B cell (primary cell): ENCODE data around the gene MAGOHB. TPM values are rescaled to one million over a fixed set of nuclear protein-coding genes. Genes with fewer than 3 reads are reported as not detected.
"Not testable (repeated sequence)": the region's sequence is repeated elsewhere in the genome, so short reads cannot be mapped to it uniquely, and the experiment has no call there.

Experiments
- ATAC-seq: fragments of 200-7000 bp; cut with Tn5 transposase; one replicate; pipeline ENCODE4 v1.10.0; 2021; ENCODE audit warnings: low read depth, mild to moderate bottlenecking, moderate number of reproducible peaks, moderate library complexity
- CTCF ChIA-PET: fragments of 350-600 bp; sonication (Branson Sonifier 250); formaldehyde crosslinking; loops from one replicate; lab custom pipeline; 2021; ENCODE audit warnings: antibody characterized with exemption, inconsistent platforms; lab: Charles Lee
- POLR2A ChIA-PET: fragments of 350-600 bp; sonication (Branson Sonifier 250); formaldehyde crosslinking; loops from one replicate; lab custom pipeline; 2021; ENCODE audit warnings: antibody characterized with exemption; lab: Charles Lee
- DNase-seq: peaks from one replicate; pipeline ENCODE4 v3.0.0; 2013
- H2AFZ ChIP-seq: 2 replicates; pipeline ENCODE4 v1.6.1; 2012; ENCODE audit warnings: mild to moderate bottlenecking, low read depth, low read length; ENCODE audit not compliant: insufficient read depth, poor library complexity, severe bottlenecking
- H3K27ac ChIP-seq, 2 donors: 1 replicate in 1 of 2; 2 replicates in 1 of 2; pipeline ENCODE4 v1.5.1; 2012 to 2013; ENCODE audit warnings: low read length in 2 of 2, mild to moderate bottlenecking in 2 of 2, moderate library complexity in 1 of 2
- H3K27me3 ChIP-seq, 4 experiments: fragments of 200-600 bp in 1 of 4; sonication (generic) in 1 of 4; replicated peaks in 1 of 4; 1 replicate in 2 of 4; 2 replicates in 2 of 4; pipeline versions ENCODE4 v1.6.1 to v1.7.0; 2013 to 2016; ENCODE audit warnings: low read length in 3 of 4, mild to moderate bottlenecking in 2 of 4, mixed read lengths in 1 of 4, moderate library complexity in 1 of 4; ENCODE audit not compliant: insufficient read depth in 4 of 4, control insufficient read depth in 3 of 4; ENCODE audit errors: control extremely low read depth in 1 of 4
- H3K36me3 ChIP-seq, 2 experiments: replicated peaks in 1 of 2; 1 replicate in 1 of 2; 2 replicates in 1 of 2; pipeline versions ENCODE4 v1.6.1 to v1.7.1; 2013; ENCODE audit warnings: low read length in 1 of 2; ENCODE audit not compliant: insufficient read depth in 2 of 2, control insufficient read depth in 1 of 2; ENCODE audit errors: control extremely low read depth in 1 of 2, extremely low read depth in 1 of 2
- H3K4me1 ChIP-seq, 2 donors: fragments of 200-600 bp in 1 of 2; sonication (generic) in 1 of 2; 1 replicate in 1 of 2; 2 replicates in 1 of 2; pipeline versions ENCODE4 v1.5.1 to v1.6.1; 2013 to 2017; ENCODE audit warnings: low read length in 2 of 2; ENCODE audit not compliant: control insufficient read depth in 2 of 2, insufficient read depth in 2 of 2
- H3K4me2 ChIP-seq: replicated peaks from 2 replicates; pipeline ENCODE3; 2012; ENCODE audit warnings: mild to moderate bottlenecking, low read depth, low read length; ENCODE audit not compliant: poor library complexity, severe bottlenecking
- H3K4me3 ChIP-seq, 5 experiments: fragments of 200-600 bp in 1 of 5; sonication (generic) in 1 of 5; 1 replicate in 3 of 5; 2 replicates in 2 of 5; pipeline versions ENCODE4 v1.5.1 to v1.7.0; 2011 to 2016; ENCODE audit warnings: low read length in 4 of 5, mild to moderate bottlenecking in 4 of 5, low read depth in 2 of 5, control low read depth in 1 of 5, moderate library complexity in 1 of 5; ENCODE audit not compliant: insufficient read depth in 1 of 5; ENCODE audit errors: control extremely low read depth in 1 of 5, extremely low read depth in 1 of 5
- H3K79me2 ChIP-seq: fragments of 200-600 bp; sonication (generic); one replicate; pipeline ENCODE4 v1.6.0; 2016; ENCODE audit warnings: low read length; ENCODE audit not compliant: control insufficient read depth, insufficient read depth
- H3K9ac ChIP-seq: fragments of 200-600 bp; sonication (generic); 2 replicates; pipeline ENCODE4 v1.6.1; 2017; ENCODE audit warnings: mild to moderate bottlenecking, low read length, moderate library complexity
- H3K9me3 ChIP-seq, 3 donors: one replicate each; pipeline versions ENCODE4 v1.6.1 to v1.7.1; 2013; ENCODE audit warnings: low read length in 2 of 3; ENCODE audit not compliant: control insufficient read depth in 2 of 3, insufficient read depth in 1 of 3; ENCODE audit errors: control extremely low read depth in 1 of 3
- H4K20me1 ChIP-seq: 2 replicates; pipeline ENCODE4 v1.6.0; 2012; ENCODE audit warnings: mild to moderate bottlenecking, low read length; ENCODE audit not compliant: insufficient read depth, control insufficient read depth, poor library complexity, severe bottlenecking
- H3K27ac Mint-ChIP-seq: one replicate; pipeline ENCODE4 v1.8.0; 2021; ENCODE audit warnings: mixed read lengths
- H3K27me3 Mint-ChIP-seq: one replicate; pipeline ENCODE4 v1.8.0; 2021; ENCODE audit warnings: mixed read lengths
- H3K4me1 Mint-ChIP-seq: one replicate; pipeline ENCODE4 v1.8.0; 2021; ENCODE audit warnings: mixed read lengths
- H3K4me3 Mint-ChIP-seq: one replicate; pipeline ENCODE4 v1.8.0; 2021; ENCODE audit warnings: mixed read lengths
- H3K9me3 Mint-ChIP-seq: one replicate; pipeline ENCODE4 v1.8.0; 2022; ENCODE audit warnings: mixed read lengths; ENCODE audit not compliant: insufficient read depth
- CTCF ChIP-seq: fragments of 200-600 bp; IDR thresholded peaks from one replicate; pipeline ENCODE4 v1.8.0; 2022; ENCODE audit warnings: antibody characterized with exemption, mild to moderate bottlenecking
- EZH2 ChIP-seq: IDR thresholded peaks from 2 replicates; pipeline ENCODE4 v1.6.1; 2012; ENCODE audit warnings: borderline replicate concordance, low read depth, mild to moderate bottlenecking, moderate library complexity, low read length; ENCODE audit not compliant: insufficient read depth, poor library complexity, severe bottlenecking
- WGBS: methylation state at CpG from one replicate; pipeline ENCODE4 v1.1.5; 2013; ENCODE audit warnings: missing lambda C conversion rate; ENCODE audit not compliant: insufficient coverage; 5-methylcytosine and 5-hydroxymethylcytosine counted together
- intact Hi-C: fragments of 100-400 bp; cut with micrococcal nuclease; formaldehyde crosslinking; loops from one replicate; pipeline ENCODE4 v1.10.0; 2022
- polyA plus RNA-seq: library from polyadenylated mRNA; depleted of rRNA; stranded (reverse); fragments of >200 nt; gene quantifications from 2 replicates; pipeline ENCODE4 v1.2.3, GENCODE V29; 2012
- total RNA-seq, 2 donors: library from RNA; stranded (reverse); fragments of 120-200 nt in 1 of 2; gene quantifications; 1 replicate in 1 of 2; 2 replicates in 1 of 2; pipeline versions ENCODE4 v1.2.3 to v1.2.4, GENCODE V29; 2013 to 2022

Gene MAGOHB
- total and polyA plus RNA-seq, 2 donors (not counting 1 experiment from before 2014, with no cell fraction given) = 8.1 to 19.1 TPM

- TF ChIP-seq CTCF = no peak
- no peak for TF ChIP-seq EZH2
These were observed 40.6 kb upstream of the MAGOHB start for GRCh38 chr12:10654003-10654402.

DNA sequence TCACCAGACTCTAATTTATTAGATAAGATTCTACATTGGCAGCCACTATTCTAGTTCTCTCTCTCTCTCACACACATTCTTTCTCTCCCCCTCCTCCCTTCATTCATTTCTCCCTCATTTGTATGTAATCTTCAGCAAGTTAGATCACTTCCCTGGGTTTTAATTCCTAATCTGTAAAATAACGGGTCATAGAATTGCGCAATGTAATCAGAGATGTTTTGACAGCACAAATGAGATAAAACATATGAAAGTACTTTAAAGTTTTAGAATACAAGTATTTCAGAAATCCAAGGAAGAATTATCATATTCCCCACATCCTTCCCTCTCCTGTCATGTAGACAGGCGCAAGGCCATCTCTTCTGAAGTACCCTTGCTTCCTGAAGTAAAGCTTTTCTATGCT is 38.8 kb upstream of the MAGOHB start:
- Histone ChIP-seq H3K4me2 (no peak overlapping the region), H3K27ac (no peak overlapping the region), H3K9ac (no peak overlapping the region), H4K20me1 (no peaks in the 10 kb centered on the region), H3K79me2 (no peaks in the 10 kb centered on the region), H3K4me1 (no peaks in the 10 kb centered on the region), H3K27me3 (no peaks in the 10 kb centered on the region), H2AFZ (no peak overlapping the region), H3K36me3 (no peaks in the 10 kb centered on the region), H3K4me3 (no peak overlapping the region), H3K9me3 (peaks cover 0 to 3% (median under 1%) of the 10 kb centered on the region in 3 donors)
- Mint-ChIP-seq H3K27ac (no peak overlapping the region), H3K9me3 (peaks cover 7% of the 10 kb centered on the region), H3K4me1 (no peaks in the 10 kb centered on the region), H3K4me3 (no peak overlapping the region), H3K27me3 (peaks cover 8% of the 10 kb centered on the region)
- POLR2A ChIA-PET = no interaction called here
- intact Hi-C loops = no loop called here
- DNase-seq = no peak
- 100% methylated on average over 1 of the region's 3 CpGs for WGBS
- ATAC-seq = no peak
- CTCF ChIA-PET = no interaction called here
- TF ChIP-seq EZH2 (no peak), CTCF (no peak)

More at GRCh38 chr12:10654003-10654402, 40.6 kb upstream of the MAGOHB start:
- H3K27me3 ChIP-seq = no peaks in the 10 kb centered on the region
- H3K4me3 Mint-ChIP-seq = no peak overlapping the region
- no peaks in the 10 kb centered on the region for H3K4me1 ChIP-seq
- intact Hi-C loops = no loop called here
- no peak overlapping the region for H3K9ac ChIP-seq
- ChIA-PET POLR2A (no interaction called here), CTCF (no interaction called here)
- no peaks in the 10 kb centered on the region for H3K36me3 ChIP-seq
- H3K27me3 Mint-ChIP-seq = peaks cover 5% of the 10 kb centered on the region
- H3K4me1 Mint-ChIP-seq = no peaks in the 10 kb centered on the region
- ATAC-seq (no peak), DNase-seq (no peak)
- H4K20me1 ChIP-seq = no peaks in the 10 kb centered on the region
- no peaks in the 10 kb centered on the region for H3K79me2 ChIP-seq
- peaks cover 2% of the 10 kb centered on the region for H3K9me3 Mint-ChIP-seq
- H3K4me3 ChIP-seq = no peak overlapping the region
- no peak overlapping the region for H3K27ac Mint-ChIP-seq
- no peak overlapping the region for H3K27ac ChIP-seq
- H2AFZ ChIP-seq = no peak overlapping the region
- H3K4me2 ChIP-seq = no peak overlapping the region
- H3K9me3 ChIP-seq = peaks cover 0 to 2% (median 0%) of the 10 kb centered on the region in 3 donors

GRCh38 chr12:10646576-10646975 is 33.2 kb upstream of the MAGOHB start:
- H3K36me3 ChIP-seq, H3K4me3 Mint-ChIP-seq, H3K4me3 ChIP-seq, H4K20me1 ChIP-seq, H3K4me1 ChIP-seq, H3K79me2 ChIP-seq, H2AFZ ChIP-seq, H3K9ac ChIP-seq, ATAC-seq, H3K27ac ChIP-seq, H3K4me2 ChIP-seq, CTCF ChIA-PET, intact Hi-C loops, DNase-seq, H3K27ac Mint-ChIP-seq, H3K4me1 Mint-ChIP-seq, POLR2A ChIA-PET, H3K27me3 ChIP-seq: not testable (repeated sequence)
- peaks cover 0 to 18% (median 9%) of the 10 kb centered on the region in 3 donors for H3K9me3 ChIP-seq
- Mint-ChIP-seq H3K27me3 (peaks cover 12% of the 10 kb centered on the region), H3K9me3 (peaks cover 25% of the 10 kb centered on the region)
